Testis (tissue), 2 donors: ENCODE measurements around the gene TMEM208.

Experiments
- POLR2A ChIP-seq: fragments of 450-650 bp; IDR thresholded peaks from one replicate; pipeline ENCODE4 v1.6.1; 2017; ENCODE audit warnings: antibody characterized with exemption, mild to moderate bottlenecking, moderate library complexity
- TF ChIP-seq, protein P1 (sequence below), 3 experiments: fragments of 450-650 bp in 2 of 3; fragments of 200-600 bp in 1 of 3; sonication (generic) in 1 of 3; IDR thresholded peaks; one replicate each; pipeline ENCODE4 v1.5.1; 2016 to 2019; ENCODE audit warnings: antibody characterized with exemption in 3 of 3, mild to moderate bottlenecking in 2 of 3, moderate library complexity in 1 of 3

DNA sequence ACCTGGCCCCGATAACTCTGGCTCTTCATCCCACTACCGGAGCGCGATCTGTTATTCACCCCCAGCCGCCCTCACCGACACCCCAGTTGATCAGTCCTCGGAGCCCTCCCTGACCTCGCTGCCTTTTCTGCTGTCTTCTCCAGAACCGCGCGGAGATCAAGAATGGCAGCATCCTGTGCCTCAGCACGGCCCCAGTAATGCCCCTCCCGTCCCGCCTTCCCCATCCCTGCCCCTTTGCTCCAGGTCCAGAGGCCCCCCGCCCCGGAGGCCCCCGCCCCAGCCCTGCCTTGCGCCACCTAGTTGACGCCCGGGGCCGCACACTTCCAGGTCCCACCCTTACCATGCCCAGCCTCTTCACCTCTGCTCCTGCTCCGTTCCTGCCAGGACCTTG, 27.1 kb upstream of the TMEM208 start:
- TF ChIP-seq, protein P1, sequence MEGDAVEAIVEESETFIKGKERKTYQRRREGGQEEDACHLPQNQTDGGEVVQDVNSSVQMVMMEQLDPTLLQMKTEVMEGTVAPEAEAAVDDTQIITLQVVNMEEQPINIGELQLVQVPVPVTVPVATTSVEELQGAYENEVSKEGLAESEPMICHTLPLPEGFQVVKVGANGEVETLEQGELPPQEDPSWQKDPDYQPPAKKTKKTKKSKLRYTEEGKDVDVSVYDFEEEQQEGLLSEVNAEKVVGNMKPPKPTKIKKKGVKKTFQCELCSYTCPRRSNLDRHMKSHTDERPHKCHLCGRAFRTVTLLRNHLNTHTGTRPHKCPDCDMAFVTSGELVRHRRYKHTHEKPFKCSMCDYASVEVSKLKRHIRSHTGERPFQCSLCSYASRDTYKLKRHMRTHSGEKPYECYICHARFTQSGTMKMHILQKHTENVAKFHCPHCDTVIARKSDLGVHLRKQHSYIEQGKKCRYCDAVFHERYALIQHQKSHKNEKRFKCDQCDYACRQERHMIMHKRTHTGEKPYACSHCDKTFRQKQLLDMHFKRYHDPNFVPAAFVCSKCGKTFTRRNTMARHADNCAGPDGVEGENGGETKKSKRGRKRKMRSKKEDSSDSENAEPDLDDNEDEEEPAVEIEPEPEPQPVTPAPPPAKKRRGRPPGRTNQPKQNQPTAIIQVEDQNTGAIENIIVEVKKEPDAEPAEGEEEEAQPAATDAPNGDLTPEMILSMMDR (IDR thresholded peaks at IDR 0.05): no peak
- no peak for TF ChIP-seq POLR2A
